GM12864 (cell line): ENCODE results near the gene SECTM1.

ENCODE experiments used
- DNase-seq: peaks from one replicate; pipeline ENCODE4 v3.0.0-alpha.2; 2011; ENCODE audit warnings: low read depth
- H3K4me3 ChIP-seq: 2 replicates; pipeline ENCODE4 v1.5.1; 2011; ENCODE audit warnings: mild to moderate bottlenecking, low read depth, low read length, control low read depth
- TF ChIP-seq, protein P1 (sequence below): IDR thresholded peaks from 2 replicates; pipeline ENCODE4 v1.5.1; 2011; ENCODE audit warnings: low read depth, mild to moderate bottlenecking, moderate library complexity, low read length, control low read depth, inconsistent platforms; ENCODE audit errors: missing control alignments

The SECTM1 gene

DNA sequence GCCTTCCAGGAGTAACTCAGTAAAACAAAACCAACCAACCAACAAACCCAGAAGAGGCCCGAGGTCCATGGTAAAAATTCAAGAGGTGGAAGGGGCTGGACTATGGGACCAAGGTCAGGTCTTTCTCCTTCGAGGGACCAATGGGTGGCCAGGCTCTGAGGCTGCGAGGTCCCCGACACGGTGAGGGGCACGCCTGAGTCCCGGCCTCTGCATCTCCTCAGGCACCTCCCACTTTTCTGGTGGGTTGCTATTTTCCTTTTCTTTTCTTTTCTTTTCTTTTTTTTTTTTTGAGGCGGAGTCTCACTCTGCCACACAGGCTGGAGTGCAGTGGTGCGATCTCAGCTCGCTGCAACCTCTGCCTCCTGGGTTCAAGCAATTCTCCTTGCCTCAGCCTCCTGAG is 34.1 kb downstream of the SECTM1 start:
- DNase-seq, result no peak
- no peak overlapping the region for H3K4me3 ChIP-seq
- TF ChIP-seq, protein P1, sequence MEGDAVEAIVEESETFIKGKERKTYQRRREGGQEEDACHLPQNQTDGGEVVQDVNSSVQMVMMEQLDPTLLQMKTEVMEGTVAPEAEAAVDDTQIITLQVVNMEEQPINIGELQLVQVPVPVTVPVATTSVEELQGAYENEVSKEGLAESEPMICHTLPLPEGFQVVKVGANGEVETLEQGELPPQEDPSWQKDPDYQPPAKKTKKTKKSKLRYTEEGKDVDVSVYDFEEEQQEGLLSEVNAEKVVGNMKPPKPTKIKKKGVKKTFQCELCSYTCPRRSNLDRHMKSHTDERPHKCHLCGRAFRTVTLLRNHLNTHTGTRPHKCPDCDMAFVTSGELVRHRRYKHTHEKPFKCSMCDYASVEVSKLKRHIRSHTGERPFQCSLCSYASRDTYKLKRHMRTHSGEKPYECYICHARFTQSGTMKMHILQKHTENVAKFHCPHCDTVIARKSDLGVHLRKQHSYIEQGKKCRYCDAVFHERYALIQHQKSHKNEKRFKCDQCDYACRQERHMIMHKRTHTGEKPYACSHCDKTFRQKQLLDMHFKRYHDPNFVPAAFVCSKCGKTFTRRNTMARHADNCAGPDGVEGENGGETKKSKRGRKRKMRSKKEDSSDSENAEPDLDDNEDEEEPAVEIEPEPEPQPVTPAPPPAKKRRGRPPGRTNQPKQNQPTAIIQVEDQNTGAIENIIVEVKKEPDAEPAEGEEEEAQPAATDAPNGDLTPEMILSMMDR, result no peak

DNA sequence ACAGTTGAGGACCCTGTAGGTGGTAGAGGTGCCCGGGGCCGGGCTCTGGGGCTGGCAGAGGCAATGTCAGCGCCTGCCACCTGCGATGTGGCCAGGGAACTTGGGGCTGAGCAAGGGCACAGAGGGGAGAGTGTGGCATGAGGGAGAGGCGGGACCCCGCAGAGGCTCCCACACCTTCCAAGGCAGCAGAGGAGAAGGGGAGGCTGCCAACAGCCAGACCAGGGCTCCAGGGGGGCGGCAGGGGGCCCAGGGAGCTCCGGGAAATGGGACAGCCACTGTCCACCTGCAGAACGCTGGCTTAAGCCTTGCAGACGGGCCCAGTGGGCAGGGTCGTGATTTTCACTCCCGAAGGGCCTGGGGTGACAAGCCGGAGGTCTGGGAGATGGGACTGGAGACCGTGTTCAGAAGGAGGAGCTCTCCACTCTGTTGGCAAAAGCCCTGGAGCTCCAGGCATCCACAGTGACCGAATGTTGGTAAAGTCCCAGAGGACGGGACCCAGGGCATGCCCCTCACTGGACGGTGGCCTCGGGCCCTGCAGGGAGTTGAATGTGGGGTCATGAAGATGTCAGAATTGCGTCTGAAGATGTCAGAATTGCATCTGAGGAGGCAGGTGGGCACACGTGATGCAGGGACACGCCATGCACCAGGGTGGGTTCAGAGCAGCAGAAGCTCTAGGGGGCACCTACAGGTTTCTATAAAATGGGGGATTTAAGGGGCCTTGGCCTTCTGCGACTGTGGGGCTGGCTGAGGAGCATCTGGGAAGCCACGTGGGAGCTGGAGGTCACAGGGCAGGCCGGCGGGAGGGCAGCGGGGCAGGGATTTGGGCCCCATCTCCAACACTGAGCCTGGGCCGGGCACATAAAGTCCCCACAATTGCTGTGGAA is 34.8 kb downstream of the SECTM1 start:
- H3K4me3 ChIP-seq, result peak overlapping the region; percentile 63
- no peak for DNase-seq
- TF ChIP-seq, protein P1, result no peak

- TF ChIP-seq, protein P1, result no peak
- peak overlapping the region; percentile 63 for H3K4me3 ChIP-seq
- DNase-seq, result peak; percentile 73
Measured at GRCh38 chr17:82297714-82298537, 35.6 kb downstream of the SECTM1 start.

DNA sequence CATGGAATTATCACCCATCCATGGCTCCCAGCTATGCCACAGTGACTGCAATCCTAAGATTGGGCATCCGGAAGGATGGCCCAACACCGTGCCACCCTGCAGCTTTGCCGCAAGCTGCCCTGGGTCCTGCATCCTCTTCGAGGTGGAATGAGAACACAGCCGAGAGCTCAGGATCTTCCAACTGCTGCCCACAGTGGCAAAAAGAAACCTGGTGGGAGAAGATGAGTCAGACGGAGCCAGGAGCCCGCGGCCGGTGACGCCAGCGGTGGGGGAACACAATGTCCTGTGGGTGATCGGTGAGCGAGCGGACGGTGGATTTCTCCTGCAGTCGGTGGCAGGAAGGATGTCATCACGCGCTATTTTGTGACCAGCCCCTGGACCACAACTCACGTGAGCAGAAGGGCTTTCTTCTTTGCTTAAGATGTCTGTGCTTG is 36.3 kb downstream of the SECTM1 start:
- peak; percentile 65 for DNase-seq
- peak overlapping the region; percentile 63 for H3K4me3 ChIP-seq
- TF ChIP-seq, protein P1, result no peak

DNA sequence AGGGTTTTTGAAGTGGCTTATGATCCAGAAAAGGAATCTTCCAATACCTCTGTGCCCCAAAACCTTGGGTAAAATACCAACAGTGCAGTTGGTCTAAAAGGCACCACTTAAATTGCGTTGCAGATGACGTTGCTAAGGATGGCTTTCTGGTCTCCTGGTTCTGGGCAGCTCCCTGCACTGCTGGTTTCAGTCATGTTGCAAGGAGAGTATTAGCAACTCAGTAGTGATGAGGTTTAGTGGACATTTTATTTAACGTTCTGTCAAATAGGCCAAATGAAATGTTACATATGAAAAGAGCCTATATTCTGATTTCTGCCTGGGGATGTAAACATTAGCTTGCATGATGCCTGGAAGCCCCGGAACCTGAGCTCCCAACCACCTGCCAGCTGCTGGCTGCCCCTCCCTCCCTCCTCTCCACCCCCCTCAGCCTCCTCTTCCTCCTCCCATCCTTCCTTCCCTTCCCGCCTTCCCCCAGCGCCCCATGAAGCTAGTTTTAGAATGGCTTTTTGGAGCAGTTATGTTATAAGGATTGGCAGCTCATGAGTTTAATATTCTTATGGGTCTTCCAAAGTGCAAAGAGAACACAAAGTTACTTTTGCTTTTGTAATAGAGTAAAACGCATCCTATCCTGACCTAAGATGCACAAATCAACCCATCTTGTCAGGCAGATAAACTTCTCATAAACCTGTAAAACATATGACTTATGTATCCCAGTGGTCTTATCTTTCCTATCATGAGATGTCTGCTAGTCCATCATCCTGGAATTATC is 36.9 kb downstream of the SECTM1 start:
- no peak for DNase-seq
- peak overlapping the region; percentile 63; the same call in 1 of the 2 replicates for H3K4me3 ChIP-seq
- TF ChIP-seq, protein P1, result no peak

GRCh38 chr17:82295472-82295814 is 38.1 kb downstream of the SECTM1 start:
- TF ChIP-seq, protein P1, result no peak
- no peak overlapping the region for H3K4me3 ChIP-seq

More at GRCh38 chr17:82295472-82295814, 38.1 kb downstream of the SECTM1 start:
- DNase-seq, result no peak
